GM18861 (cell line): ENCODE results near the gene POLR3B.

Experiments
- ATAC-seq: cut with Tn5 transposase; IDR thresholded peaks from one replicate; pipeline ENCODE4 v1.9.1; 2021; ENCODE audit not compliant: unreplicated experiment

Gene POLR3B

GRCh38 chr12:106527356-106527755 is 169.8 kb downstream of the POLR3B start:
- ATAC-seq, result no peak

GRCh38 chr12:106541201-106541600 is 183.7 kb downstream of the POLR3B start:
- ATAC-seq, result no peak

- ATAC-seq, result no peak
These were observed 193.9 kb downstream of the POLR3B start for GRCh38 chr12:106551410-106551809.

GRCh38 chr12:106552228-106552627 is 194.7 kb downstream of the POLR3B start:
- no peak for ATAC-seq
